Mesenchymal stem cell (in vitro differentiated cells and primary cell): ENCODE results near the gene TYRP1.

Experiments used
- DNase-seq: peaks from one replicate; pipeline ENCODE4 v3.0.0-alpha.2; 2013
- H2AFZ ChIP-seq: one replicate; pipeline ENCODE4 v1.6.1; 2013; ENCODE audit warnings: low read depth, mild to moderate bottlenecking, control low read depth, inconsistent platforms, low read length, moderate library complexity
- H2AK5ac ChIP-seq: 2 replicates; pipeline ENCODE4 v1.6.1; 2013; ENCODE audit warnings: low read length, moderate library complexity, mild to moderate bottlenecking, inconsistent platforms; ENCODE audit not compliant: severe bottlenecking
- H2BK120ac ChIP-seq: one replicate; pipeline ENCODE4 v1.6.1; 2013; ENCODE audit warnings: low read depth, mild to moderate bottlenecking, inconsistent platforms, low read length, moderate library complexity
- H2BK12ac ChIP-seq, 2 experiments: one replicate each; pipeline ENCODE4 v1.6.1; 2013; ENCODE audit warnings: inconsistent platforms in 2 of 2, low read length in 2 of 2, mild to moderate bottlenecking in 2 of 2, moderate library complexity in 2 of 2, control low read depth in 1 of 2
- H2BK15ac ChIP-seq: one replicate; pipeline ENCODE4 v1.6.1; 2013; ENCODE audit warnings: mild to moderate bottlenecking, low read depth, inconsistent platforms; ENCODE audit not compliant: poor library complexity, severe bottlenecking
- H2BK5ac ChIP-seq: 2 replicates; pipeline ENCODE4 v1.6.1; 2013; ENCODE audit warnings: low read depth, mild to moderate bottlenecking, low read length, control low read depth, inconsistent platforms; ENCODE audit not compliant: poor library complexity, severe bottlenecking
- H3K14ac ChIP-seq, 2 experiments: one replicate each; pipeline ENCODE4 v1.6.1; 2013; ENCODE audit warnings: inconsistent platforms in 2 of 2, low read length in 2 of 2, control low read depth in 1 of 2, mild to moderate bottlenecking in 1 of 2, moderate library complexity in 1 of 2
- H3K18ac ChIP-seq, 2 experiments: one replicate each; pipeline ENCODE4 v1.6.1; 2013; ENCODE audit warnings: inconsistent platforms in 2 of 2, low read length in 2 of 2, control low read depth in 1 of 2, low read depth in 1 of 2, mild to moderate bottlenecking in 1 of 2
- H3K23ac ChIP-seq, 2 experiments: one replicate each; pipeline ENCODE4 v1.6.1; 2013; ENCODE audit warnings: inconsistent platforms in 2 of 2, low read length in 2 of 2, mild to moderate bottlenecking in 2 of 2, moderate library complexity in 2 of 2, control low read depth in 1 of 2
- H3K27ac ChIP-seq: 2 replicates; pipeline ENCODE4 v1.5.1; 2013; ENCODE audit warnings: mild to moderate bottlenecking, moderate library complexity, low read length, control low read depth, inconsistent platforms; ENCODE audit not compliant: poor library complexity, severe bottlenecking
- H3K27me3 ChIP-seq, 2 experiments: 2 replicates each; pipeline versions ENCODE4 v1.6.1 to v1.7.0; 2013; ENCODE audit warnings: low read length in 2 of 2, mild to moderate bottlenecking in 2 of 2, moderate library complexity in 2 of 2, control low read depth in 1 of 2, inconsistent platforms in 1 of 2; ENCODE audit not compliant: control insufficient read depth in 1 of 2, insufficient read depth in 1 of 2
- H3K36me3 ChIP-seq, 2 experiments: 2 replicates each; pipeline versions ENCODE4 v1.6.1 to v1.7.0; 2013; ENCODE audit warnings: low read length in 2 of 2, control low read depth in 1 of 2, inconsistent platforms in 1 of 2, low read depth in 1 of 2, mild to moderate bottlenecking in 1 of 2; ENCODE audit not compliant: insufficient read depth in 2 of 2, control insufficient read depth in 1 of 2
- H3K4ac ChIP-seq, 2 experiments: one replicate each; pipeline ENCODE4 v1.6.1; 2013; ENCODE audit warnings: inconsistent platforms in 2 of 2, low read length in 2 of 2, mild to moderate bottlenecking in 2 of 2, moderate library complexity in 2 of 2, control low read depth in 1 of 2, low read depth in 1 of 2
- H3K4me1 ChIP-seq: 2 replicates; pipeline ENCODE4 v1.6.1; 2013; ENCODE audit warnings: low read depth, low read length, control low read depth; ENCODE audit not compliant: control insufficient read depth, insufficient read depth
- H3K4me2 ChIP-seq: 2 replicates; pipeline ENCODE4 v1.6.1; 2013; ENCODE audit warnings: low read length, mild to moderate bottlenecking, inconsistent platforms; ENCODE audit not compliant: poor library complexity, severe bottlenecking
- H3K4me3 ChIP-seq, 2 experiments: 2 replicates each; pipeline versions ENCODE4 v1.5.1 to v1.7.0; 2013; ENCODE audit warnings: low read length in 2 of 2, mild to moderate bottlenecking in 2 of 2, control low read depth in 1 of 2, low read depth in 1 of 2; ENCODE audit not compliant: insufficient read depth in 1 of 2
- H3K79me1 ChIP-seq: replicated peaks from 2 replicates; pipeline ENCODE4 v1.6.1; 2013; ENCODE audit warnings: mild to moderate bottlenecking, control low read depth, low read length, inconsistent platforms; ENCODE audit not compliant: poor library complexity, severe bottlenecking
- H3K9ac ChIP-seq: 2 replicates; pipeline ENCODE4 v1.7.0; 2013; ENCODE audit warnings: mild to moderate bottlenecking, low read length, moderate library complexity
- H3K9me3 ChIP-seq: 2 replicates; pipeline ENCODE4 v1.7.0; 2013; ENCODE audit warnings: mild to moderate bottlenecking, low read length; ENCODE audit not compliant: control insufficient read depth
- H4K8ac ChIP-seq: one replicate; pipeline ENCODE4 v1.6.1; 2013; ENCODE audit warnings: inconsistent platforms, mild to moderate bottlenecking, low read length, moderate library complexity
- H4K91ac ChIP-seq: one replicate; pipeline ENCODE4 v1.6.1; 2013; ENCODE audit warnings: mild to moderate bottlenecking, low read length, inconsistent platforms
- WGBS: methylation state at CpG from one replicate; pipeline ENCODE4 v1.1.7; 2013; ENCODE audit warnings: mixed read lengths; 5-methylcytosine and 5-hydroxymethylcytosine counted together

TYRP1 gene

DNA sequence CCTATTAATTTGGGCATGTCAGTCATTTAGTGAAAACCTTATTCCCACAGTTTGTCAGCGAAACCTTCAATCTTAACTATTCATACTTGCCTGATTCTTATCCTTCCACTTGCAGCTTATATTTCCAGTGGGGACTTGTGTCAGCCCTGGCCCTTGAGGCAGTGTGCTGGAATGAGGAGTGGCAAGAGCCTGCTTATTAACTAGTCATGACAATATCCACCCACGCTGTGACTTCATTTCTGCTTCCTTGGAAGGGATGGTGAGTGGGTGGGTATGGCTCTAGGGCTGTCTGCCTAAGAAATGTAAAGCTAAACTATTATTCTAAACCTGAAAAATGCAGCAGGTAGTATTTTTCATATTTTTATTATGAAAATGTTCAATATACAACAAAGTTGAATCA, 47.7 kb downstream of the TYRP1 start:
- no peak for DNase-seq
- 100% methylated on average over 1 of the region's 2 CpGs for WGBS
- no peak overlapping the region for H3K27ac ChIP-seq
- no peaks in the 10 kb centered on the region for H3K79me1 ChIP-seq
- H2AK5ac ChIP-seq, result no peak overlapping the region
- no peaks in the 10 kb centered on the region for H3K27me3 ChIP-seq
- H4K8ac ChIP-seq, result no peak overlapping the region
- no peak overlapping the region for H2BK120ac ChIP-seq
- H2BK12ac ChIP-seq, result no peak overlapping the region
- H2BK15ac ChIP-seq, result no peak overlapping the region
- H3K4ac ChIP-seq, result no peak overlapping the region
- no peak overlapping the region for H3K4me3 ChIP-seq
- H3K9ac ChIP-seq, result no peak overlapping the region
- peaks cover 2% of the 10 kb centered on the region for H3K4me1 ChIP-seq
- no peak overlapping the region for H3K23ac ChIP-seq
- no peak overlapping the region for H4K91ac ChIP-seq
- no peaks in the 10 kb centered on the region for H3K9me3 ChIP-seq
- no peak overlapping the region for H2AFZ ChIP-seq
- H3K18ac ChIP-seq, result no peak overlapping the region
- no peaks in the 10 kb centered on the region for H3K36me3 ChIP-seq
- H2BK5ac ChIP-seq, result no peak overlapping the region
- no peak overlapping the region for H3K14ac ChIP-seq
- H3K4me2 ChIP-seq, result no peak overlapping the region

GRCh38 chr9:12748016-12748415, 54.8 kb downstream of the TYRP1 start:
- Histone ChIP-seq H3K9ac (peak overlapping the region; percentile 44), H3K4me2 (no peak overlapping the region), H3K36me3 (no peaks in the 10 kb centered on the region), H3K4me1 (no peaks in the 10 kb centered on the region), H3K27me3 (no peaks in the 10 kb centered on the region), H2BK12ac (no peak overlapping the region), H2BK120ac (no peak overlapping the region), H3K14ac (no peak overlapping the region), H2AK5ac (no peak overlapping the region), H2BK15ac (no peak overlapping the region), H3K23ac (no peak overlapping the region), H3K18ac (no peak overlapping the region), H3K9me3 (no peaks in the 10 kb centered on the region), H3K4ac (no peak overlapping the region), H3K79me1 (no peaks in the 10 kb centered on the region), H4K91ac (no peak overlapping the region), H4K8ac (no peak overlapping the region), H3K27ac (no peak overlapping the region), H3K4me3 (no peak overlapping the region), H2BK5ac (no peak overlapping the region), H2AFZ (no peak overlapping the region)
- whole genome bisulfite sequencing, result no CpG with 5 or more reads among the region's 1 CpG
- peak; percentile 45 for DNase-seq

GRCh38 chr9:12748954-12749353, 55.8 kb downstream of the TYRP1 start:
- H3K4me2 ChIP-seq, result no peak overlapping the region
- H2AK5ac ChIP-seq, result no peak overlapping the region
- no peak overlapping the region for H3K4me3 ChIP-seq
- H3K14ac ChIP-seq, result no peak overlapping the region
- no peaks in the 10 kb centered on the region for H3K27me3 ChIP-seq
- H3K9ac ChIP-seq, result no peak overlapping the region
- H3K9me3 ChIP-seq, result no peaks in the 10 kb centered on the region
- H3K18ac ChIP-seq, result no peak overlapping the region
- no peak for DNase-seq
- no peak overlapping the region for H3K23ac ChIP-seq
- H4K8ac ChIP-seq, result no peak overlapping the region
- no peak overlapping the region for H2BK120ac ChIP-seq
- peaks cover 2% of the 10 kb centered on the region for H3K4me1 ChIP-seq
- H3K36me3 ChIP-seq, result no peaks in the 10 kb centered on the region
- no peak overlapping the region for H3K27ac ChIP-seq
- H3K4ac ChIP-seq, result no peak overlapping the region
- H4K91ac ChIP-seq, result no peak overlapping the region
- no peak overlapping the region for H2BK5ac ChIP-seq
- H2BK12ac ChIP-seq, result no peak overlapping the region
- no peak overlapping the region for H2BK15ac ChIP-seq
- H2AFZ ChIP-seq, result no peak overlapping the region
- no peaks in the 10 kb centered on the region for H3K79me1 ChIP-seq

- H2BK15ac ChIP-seq, result no peak overlapping the region
- H2AFZ ChIP-seq, result no peak overlapping the region
- no peak overlapping the region for H2BK5ac ChIP-seq
- H3K36me3 ChIP-seq, result no peaks in the 10 kb centered on the region
- WGBS, result no CpG with 5 or more reads among the region's 3 CpGs
- no peak overlapping the region for H3K18ac ChIP-seq
- H3K4ac ChIP-seq, result no peak overlapping the region
- peak overlapping the region; percentile 60 for H3K4me2 ChIP-seq
- no peak overlapping the region for H3K9ac ChIP-seq
- H3K79me1 ChIP-seq, result no peaks in the 10 kb centered on the region
- H4K91ac ChIP-seq, result peak overlapping the region; percentile 61
- H2BK12ac ChIP-seq, result no peak overlapping the region
- H4K8ac ChIP-seq, result no peak overlapping the region
- H3K4me1 ChIP-seq, result peaks cover 2% of the 10 kb centered on the region
- H3K27me3 ChIP-seq, result no peaks in the 10 kb centered on the region
- no peak overlapping the region for H3K14ac ChIP-seq
- no peak overlapping the region for H2BK120ac ChIP-seq
- peak overlapping the region in 1 of 2 experiments; percentile 19 for H3K4me3 ChIP-seq
- no peak for DNase-seq
- no peak overlapping the region for H3K23ac ChIP-seq
- no peaks in the 10 kb centered on the region for H3K9me3 ChIP-seq
- H3K27ac ChIP-seq, result peak overlapping the region; percentile 58
- H2AK5ac ChIP-seq, result no peak overlapping the region
Measured at GRCh38 chr9:12753931-12754330, 60.7 kb downstream of the TYRP1 start.
